NCI-H524 treated with DMSO at 0.1 percent for 48 hours (cell line): ENCODE data around the gene IFT22.
"Not testable (repeated sequence)": the region's sequence is repeated elsewhere in the genome, so short reads cannot be mapped to it uniquely, and the experiment has no call there.

Source experiments
- DNase-seq: peaks from one replicate; lab custom pipeline; 2025; lab: John Stamatoyannopoulos, UW

IFT22 gene

DNA sequence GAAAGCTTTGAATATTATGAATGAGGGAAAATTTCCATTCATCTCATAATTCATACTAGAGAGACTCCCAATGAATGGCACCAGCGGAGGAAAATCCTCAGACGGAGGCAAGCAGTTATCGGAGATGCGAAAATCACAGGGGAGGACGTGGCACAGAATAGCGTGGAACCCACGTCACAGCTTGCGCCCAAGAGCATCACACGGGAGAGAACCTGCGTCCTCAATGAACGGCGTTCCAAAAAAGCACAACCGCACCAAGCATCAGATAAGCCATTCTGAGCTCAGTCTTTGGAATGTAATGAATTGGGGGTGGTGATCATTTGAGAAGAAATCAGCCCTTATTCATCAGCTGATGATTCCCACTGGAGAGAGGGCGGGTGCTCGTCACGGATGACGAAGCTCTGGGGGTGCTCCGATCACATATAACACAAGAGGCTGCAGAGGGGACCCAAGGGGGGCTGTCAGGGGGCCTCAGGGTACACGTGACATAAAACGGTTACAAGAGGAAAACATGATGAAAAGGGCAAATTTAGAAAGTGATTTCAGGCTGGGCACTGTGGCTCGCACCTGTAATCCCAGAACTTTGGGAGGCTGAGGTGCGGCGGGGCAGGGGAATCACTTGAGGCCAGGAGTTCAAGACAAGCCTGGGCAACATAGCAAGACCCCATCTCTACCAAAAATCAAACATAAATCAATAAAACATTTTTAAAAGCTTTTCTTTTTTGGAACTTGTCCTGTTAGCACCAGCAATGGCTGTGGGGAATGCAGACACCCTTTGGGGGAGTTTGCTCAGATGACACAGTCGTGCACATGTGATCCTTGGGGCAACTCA is 42.9 kb downstream of the IFT22 start:
- DNase-seq: no peak

DNA sequence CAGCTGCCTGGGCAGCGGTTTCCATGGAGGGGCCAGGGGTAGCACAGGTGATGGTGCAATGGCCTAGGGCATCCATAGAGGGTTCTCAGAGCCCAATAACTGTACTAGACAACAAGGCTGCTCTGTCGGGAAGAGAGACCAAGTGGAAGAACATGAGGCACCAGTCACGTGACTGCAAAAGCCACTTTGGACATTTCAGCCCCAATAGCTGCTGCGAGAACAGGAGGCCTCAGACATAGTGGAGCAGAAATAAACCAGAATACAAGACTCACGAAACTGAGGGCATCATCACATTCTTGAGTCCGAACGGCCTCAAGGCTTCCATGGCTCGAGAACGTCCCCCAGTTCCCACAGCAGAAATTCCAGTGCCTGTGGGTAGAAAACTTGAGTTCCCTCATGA is 44.5 kb downstream of the IFT22 start:
- DNase-seq: no peak

DNA sequence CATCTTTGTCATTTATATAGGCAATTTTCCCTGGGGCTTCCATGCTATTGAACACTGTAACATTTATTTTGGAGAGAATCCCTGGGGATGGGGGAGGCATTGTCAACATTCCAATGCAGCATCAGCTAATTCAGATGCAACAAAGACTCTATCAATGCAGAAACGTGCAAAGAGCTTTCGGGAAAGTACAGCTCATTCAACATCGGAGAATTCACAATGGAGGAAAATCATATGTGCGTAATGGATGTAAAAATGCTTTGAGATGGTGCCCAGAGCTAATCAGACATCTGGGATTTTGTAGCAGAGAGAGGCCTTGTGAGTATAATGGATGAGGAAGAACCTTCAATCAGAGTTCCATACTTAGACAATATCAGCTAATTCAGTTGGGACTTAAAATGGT is 48.4 kb downstream of the IFT22 start:
- DNase-seq: no peak

DNA sequence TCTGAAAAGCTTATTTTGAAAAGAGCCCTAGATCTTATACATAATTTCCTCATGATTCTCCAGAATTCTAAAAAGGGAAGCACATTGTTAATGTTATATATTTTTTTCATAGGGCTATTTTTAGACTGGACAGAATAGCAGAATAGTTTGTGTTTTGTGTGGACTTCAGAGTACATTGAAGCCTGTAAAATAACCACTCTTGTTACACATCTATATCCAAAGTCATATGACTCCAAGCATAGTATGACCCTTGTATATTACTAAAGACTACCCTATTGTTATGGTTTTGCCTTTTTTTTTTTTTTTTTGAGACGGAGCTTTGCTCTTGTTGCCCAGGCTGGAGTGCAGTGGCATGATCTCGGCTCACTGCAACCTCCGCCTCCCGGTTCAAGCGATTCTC is 50.6 kb downstream of the IFT22 start:
- DNase-seq: no peak

DNA sequence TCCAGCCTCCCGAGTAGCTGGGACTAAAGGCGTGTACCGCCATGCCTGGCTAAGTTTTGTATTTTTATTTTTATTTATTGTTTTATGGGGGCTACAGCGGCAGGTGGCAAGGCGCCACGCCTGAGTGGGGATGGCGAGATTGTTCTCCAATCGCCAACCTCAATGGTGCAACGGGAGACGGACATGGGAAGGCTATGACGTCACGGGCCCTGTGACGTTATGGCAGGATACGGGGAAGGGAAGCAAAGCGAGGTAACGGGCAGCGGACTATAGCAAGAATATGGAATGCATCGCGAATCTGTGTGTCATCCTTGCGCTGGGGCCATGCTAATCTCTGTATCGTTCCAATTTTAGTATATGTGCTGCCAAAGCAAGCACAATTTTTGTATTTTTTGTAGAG is 51.9 kb downstream of the IFT22 start:
- DNase-seq: no peak

DNA sequence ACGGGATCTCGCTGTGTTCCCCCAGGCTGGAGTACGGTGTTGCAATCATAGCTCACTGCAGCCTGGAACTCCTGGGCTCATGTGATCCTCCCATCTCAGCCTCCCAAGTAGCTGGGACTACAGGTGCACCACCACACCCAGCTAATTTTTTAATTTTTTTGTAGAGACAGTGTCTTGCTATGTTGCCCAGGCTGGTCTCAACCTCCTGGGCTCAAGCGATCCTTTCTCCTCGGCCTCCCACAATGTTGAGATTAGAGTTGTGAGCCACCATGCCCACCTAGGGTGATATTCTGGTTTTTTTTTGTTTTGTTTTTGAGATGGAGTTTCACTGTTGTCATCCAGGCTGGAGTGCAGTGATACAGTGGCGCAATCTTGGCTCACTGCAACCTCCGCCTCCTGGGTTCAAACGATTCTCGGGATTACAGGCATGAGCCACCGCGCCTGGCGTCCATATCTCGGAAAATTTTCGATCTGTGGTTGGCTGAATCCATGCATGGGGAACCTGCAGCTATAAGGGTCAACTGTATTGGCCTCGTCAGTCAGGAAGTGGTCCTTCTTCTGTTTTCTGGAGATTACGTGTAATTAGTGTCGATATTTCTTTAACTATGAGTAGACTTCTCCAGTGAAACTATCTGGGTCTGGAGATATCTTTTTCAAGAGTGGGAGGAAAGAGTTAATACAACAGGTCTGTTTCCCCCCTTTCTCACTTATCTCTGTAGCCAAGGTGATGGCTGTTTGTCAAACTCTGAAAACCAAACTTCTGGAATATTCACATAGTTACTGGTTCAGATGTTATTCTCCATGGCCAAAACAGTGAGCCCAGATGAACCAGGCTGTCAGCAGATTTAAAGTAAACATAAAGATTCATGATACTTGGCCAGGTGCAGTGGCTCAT is 55.7 kb downstream of the IFT22 start:
- no peak for DNase-seq

DNA sequence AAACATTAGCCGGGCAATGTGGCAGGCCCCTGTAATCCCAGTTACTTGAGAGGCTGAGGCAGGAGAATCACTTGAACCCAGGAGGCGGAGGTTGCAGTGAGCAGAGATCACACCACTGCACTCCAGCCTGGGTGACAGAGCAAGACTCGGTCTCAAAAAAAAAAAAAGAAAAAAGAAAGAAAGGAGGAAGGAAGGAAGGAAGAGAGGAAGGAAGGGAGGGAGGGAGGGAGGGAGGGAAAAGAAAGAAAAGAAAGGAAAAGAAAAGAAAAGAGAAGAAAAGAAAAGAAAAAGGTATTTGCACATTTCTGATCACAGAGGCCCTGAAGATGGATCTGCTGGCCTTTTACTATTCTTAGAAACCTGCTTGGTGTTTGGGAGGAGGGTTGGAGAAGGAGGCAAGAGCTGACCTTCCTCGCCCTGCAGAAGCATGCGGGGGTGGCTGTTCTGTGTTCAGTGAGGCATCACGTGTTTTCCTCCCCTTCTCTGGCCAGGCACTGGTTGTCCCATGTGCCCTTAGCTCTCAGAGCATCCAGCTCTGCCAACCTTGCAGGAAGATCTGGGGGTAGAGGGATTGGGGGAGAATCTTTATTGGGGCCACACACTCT is 57.4 kb downstream of the IFT22 start:
- not testable (repeated sequence) for DNase-seq
